GM19239 (cell line): Measurements from ENCODE around the gene NAV3.

ENCODE experiments used
- DNase-seq: peaks from one replicate; pipeline ENCODE4 v3.0.0; 2011; ENCODE audit warnings: low spot score; ENCODE audit not compliant: insufficient read length
- FAIRE-seq: peaks from 2 replicates; lab custom pipeline; 2011; peaks lifted over from hg19 to GRCh38; lab: Jason Lieb, UNC

Gene NAV3

DNA sequence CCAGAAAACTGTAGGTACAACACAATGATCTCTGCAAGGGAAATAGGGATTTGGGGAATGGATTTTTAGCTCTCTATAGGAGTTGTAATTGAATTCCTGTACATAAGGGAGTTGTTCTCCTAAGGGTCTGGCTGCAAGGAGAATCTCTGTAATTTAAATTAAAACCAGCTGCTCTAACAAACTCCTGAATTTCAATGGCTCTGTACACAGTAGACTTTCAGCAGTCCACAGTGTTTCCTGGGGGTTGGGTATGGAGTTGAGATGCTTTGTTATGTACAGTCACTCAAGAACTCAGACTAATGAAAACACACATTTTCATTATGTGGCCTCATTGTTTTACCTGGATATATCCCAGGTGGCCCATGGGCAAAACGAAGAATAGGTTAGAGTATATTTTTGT lies 93.2 kb downstream of the NAV3 start:
- no peak for FAIRE-seq

DNA sequence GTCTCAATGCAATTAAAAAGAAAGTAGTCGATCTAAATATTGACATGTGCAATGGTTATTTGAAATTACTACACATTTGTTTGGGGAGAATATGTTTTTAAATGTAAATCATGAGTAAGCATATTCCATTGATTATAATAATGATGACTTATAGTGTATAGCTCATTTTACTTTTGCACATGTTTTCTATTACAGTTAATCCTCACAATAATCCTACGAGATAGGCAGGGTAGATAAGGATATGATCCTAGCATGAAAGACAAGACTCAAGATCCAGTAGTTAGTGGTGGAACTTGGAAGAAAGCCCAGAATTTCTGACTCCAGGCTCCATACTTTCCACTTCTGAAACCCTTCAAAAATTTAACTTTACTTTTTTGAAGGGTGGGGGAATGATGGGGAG lies 94.0 kb downstream of the NAV3 start:
- FAIRE-seq (no peak), DNase-seq (no peak)

More for the DNA sequence above, 93.2 kb downstream of the NAV3 start:
- DNase-seq, result no peak

DNA sequence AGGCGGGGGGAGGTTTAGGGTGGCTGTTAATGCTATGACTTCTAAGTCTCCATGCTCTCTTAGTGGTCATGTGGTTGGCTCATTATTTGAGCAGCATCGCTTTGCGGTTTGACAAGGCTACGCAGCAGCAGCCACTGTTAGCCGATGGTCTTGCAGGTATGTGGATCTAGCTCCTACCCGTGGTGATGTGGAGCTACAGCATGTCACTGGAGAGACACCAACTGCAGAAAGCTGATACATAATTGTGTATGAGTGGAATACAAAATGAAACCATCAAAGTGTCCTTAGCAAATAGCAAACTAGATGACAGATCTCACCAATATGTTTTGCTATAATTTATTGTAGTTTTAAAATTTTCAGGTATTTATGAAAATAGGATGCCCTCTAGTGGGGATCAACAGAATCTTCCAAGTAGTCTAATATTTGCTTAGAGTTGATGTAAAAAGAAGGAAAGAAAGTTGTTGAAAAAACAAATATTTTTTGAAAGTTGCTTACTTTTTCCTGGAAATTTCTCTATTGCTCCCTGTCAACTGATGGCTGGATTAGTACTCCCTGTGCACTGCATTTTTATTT lies 94.9 kb downstream of the NAV3 start:
- DNase-seq, result peak; percentile 17
- peak; percentile 96 for FAIRE-seq

DNA sequence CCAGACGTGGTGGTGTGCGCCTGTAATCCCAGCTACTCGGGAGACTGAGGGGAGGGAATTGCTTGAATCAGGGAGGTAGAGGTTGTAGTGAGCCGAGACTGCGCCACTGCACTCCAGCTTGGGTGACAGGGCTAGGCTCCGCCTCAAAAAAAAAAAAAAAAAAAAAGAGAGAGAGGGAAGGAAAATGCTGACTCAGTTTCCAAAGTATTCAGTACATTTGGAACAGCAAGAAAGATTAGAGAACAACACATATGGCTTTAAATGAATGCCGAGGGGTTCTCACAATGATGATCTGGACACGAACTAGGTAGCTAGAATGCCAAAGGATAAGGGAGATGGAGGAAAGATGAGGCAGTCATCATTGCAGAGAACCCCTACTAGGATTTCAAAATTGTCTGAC lies 97.4 kb downstream of the NAV3 start:
- FAIRE-seq (no peak), DNase-seq (no peak)

DNA sequence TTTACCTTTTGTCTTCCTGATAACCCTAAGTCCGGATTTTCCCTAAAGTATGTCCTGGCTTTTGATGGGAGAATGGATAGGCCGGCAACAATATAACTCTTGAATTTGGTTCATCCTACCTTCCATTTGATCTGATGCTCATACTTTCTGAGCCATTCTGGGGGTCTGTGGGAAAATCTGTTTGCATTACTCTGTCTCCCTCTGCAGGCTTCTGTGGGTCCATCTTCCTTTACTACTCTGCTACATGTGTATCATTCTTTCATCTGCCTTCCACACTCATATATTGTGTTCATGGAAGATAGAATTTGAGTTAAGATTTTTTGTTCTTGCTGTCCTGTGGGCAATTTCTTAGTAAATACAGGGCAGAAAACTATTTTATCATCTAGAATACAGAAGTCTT lies 101.5 kb downstream of the NAV3 start:
- DNase-seq (no peak), FAIRE-seq (no peak)

DNA sequence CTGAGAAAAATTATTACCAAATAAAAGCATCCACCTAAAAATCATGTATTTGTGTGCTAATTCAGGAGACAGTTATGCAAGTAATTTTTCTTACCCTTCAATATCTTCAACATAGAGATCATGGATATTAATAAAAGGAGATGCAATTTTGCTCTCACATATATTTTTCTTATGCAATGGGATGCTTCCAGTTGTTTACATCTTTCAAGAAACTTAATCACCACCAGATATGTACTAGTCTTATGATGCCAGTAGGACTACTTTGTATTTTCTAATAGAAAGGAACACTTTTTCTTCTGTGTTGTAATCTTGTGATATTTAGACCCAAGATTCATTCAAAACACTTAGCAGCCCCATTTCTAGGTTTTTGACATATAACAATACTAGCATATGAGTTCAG lies 107.6 kb downstream of the NAV3 start:
- no peak for FAIRE-seq
- DNase-seq, result no peak

DNA sequence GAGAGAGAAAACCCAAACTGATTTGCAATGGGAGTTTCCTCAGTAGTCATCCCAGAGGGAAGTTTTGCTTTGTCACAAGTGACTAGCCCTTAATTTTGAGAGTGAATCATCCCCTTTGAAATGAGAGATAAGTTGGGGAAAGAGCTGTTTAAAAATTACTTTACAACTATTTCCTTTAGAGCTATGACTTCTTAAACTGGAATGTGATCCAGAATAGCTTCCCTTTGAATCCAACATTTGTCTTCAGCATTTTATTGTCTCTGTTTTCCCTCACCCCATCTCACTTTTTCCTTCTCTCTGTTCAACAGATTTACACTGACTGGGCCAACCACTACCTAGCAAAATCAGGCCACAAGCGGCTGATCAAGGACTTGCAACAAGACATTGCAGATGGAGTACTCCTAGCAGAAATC lies 109.3 kb downstream of the NAV3 start:
- no peak for DNase-seq
- FAIRE-seq, result no peak

DNA sequence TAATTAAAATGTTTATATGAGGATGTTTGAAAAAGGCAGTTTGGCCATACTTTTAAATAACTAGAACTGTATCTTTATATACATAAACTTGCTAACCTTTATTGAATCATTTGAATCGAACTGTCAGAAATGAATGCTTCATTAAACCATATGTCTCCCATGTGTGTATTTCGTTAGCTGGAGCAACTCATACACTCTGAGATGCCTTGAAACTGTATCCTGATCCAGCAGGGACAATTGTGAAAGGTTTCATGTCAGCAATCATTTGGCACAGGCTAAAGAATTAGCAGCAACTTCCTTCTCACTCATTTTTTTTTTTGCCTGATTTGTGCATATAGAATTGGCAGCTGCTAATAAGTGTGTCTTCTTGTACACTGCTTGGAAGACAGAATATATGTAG lies 109.9 kb downstream of the NAV3 start:
- FAIRE-seq (no peak), DNase-seq (no peak)

DNA sequence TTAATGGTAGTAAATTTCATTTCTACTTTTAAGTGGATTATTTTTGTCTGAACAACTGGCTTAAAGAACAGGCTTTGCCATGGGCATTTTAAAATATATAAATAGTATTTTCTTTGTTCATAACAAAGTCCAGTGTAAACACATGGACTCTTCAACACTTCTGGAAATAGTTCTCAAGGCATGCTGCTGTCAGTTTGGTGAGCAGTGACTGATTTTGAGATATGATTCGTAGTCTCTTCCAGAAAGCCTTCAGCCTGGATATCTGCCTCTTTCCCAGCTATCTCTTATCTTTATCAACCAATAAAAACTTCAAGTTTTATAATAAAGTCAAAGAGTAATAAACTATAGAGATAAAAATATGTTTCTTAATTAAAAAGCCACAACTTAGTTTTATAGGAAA lies 110.7 kb downstream of the NAV3 start:
- no peak for DNase-seq
- no peak for FAIRE-seq

DNA sequence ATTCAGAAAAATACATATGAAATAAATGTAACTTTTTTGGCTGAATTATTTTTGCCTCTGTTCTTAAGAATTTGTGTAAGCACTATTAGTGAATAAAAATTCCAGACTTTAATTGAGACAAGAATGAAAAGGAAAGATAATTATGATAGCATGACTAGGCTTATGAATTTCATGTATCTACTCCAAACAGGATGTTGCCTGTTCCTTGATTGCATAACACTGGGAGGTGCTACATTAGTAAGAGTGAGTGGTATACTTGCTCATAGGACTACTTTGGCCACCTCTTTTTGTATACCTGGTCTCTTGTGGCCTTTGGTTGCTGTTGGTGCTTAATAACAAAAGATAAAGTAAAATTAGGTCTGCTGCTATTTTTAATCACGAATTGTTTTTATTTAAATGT lies 112.8 kb downstream of the NAV3 start:
- DNase-seq (no peak), FAIRE-seq (no peak)

DNA sequence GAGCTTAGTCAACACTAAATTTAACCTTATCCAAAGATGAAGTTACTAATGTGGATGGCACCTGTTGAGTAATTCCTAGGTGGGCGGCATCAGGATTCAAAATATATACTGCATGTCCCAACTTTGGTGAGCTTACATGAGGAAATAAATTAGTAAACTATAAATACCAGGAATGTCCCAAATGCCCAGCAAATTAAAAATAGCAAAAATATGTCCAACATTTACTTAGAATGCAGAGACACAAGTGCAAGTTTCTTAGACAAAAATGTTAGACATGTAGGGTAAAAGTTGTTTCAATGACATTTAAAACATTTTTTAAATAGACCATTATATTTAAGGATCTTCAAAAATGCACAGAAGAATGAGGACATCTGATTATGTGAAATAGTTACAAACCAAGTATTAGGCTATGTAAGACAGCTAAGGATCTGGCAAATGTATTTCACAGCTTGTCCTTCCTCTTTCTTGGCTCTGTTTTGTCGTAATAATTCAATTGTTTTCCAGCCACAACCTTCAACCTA lies 115.9 kb downstream of the NAV3 start:
- no peak for DNase-seq
- no peak for FAIRE-seq

DNA sequence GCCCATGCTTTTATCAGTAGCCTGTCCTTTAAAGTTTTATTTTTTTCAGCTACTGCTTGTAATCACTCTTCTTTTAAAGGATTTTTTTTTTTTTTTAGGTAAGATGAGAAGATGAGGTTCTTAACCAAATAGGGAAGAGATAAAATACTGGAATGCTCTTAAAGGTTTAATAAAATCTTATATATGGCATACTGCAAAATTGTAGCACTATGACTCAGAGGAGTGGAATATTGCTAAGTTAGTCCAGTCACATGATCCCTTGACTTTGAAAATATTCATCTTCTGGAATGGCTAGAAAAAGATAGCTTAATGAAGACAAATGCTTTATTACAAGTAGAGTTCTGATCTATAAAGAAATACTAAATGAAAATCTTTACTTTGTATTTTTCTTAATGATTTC lies 116.6 kb downstream of the NAV3 start:
- no peak for FAIRE-seq
- no peak for DNase-seq

DNA sequence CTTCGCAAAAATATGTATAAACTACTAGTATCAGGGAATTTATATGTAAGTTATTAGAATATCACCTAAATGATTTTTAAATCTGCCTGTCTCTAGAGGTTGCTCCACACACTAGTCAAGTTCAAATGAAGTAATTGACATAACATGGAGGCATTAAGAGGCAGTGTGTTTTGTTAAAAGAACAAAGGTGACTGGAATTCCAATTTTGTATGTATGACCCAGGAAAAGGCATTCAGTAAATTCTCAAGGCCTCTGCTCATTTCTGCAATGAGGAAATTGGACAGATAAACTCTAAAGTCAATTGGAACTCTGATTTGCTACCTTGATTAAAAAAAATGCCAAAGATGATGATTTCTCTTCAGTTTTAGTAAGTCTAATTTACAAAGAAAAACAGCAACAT lies 117.1 kb downstream of the NAV3 start:
- DNase-seq, result no peak
- FAIRE-seq, result no peak

DNA sequence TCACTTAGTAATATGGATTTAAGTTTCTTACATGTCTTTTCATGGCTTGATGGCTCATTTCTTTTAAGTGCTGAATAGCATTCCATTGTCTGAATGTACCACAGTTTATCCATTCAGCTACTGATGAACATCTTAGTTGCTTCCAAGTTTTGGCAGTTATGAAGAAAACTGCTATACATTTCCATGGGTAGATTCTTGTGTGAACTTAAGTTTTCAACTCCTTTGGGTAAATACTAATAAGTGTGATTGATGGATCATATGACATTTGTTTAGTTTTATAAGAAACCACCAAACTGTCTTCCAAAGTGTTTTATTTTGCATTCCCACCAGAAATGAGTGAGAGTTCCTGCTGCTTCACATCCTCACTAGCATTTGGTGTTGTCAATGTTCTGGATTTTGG lies 119.2 kb downstream of the NAV3 start:
- FAIRE-seq (no peak), DNase-seq (no peak)

DNA sequence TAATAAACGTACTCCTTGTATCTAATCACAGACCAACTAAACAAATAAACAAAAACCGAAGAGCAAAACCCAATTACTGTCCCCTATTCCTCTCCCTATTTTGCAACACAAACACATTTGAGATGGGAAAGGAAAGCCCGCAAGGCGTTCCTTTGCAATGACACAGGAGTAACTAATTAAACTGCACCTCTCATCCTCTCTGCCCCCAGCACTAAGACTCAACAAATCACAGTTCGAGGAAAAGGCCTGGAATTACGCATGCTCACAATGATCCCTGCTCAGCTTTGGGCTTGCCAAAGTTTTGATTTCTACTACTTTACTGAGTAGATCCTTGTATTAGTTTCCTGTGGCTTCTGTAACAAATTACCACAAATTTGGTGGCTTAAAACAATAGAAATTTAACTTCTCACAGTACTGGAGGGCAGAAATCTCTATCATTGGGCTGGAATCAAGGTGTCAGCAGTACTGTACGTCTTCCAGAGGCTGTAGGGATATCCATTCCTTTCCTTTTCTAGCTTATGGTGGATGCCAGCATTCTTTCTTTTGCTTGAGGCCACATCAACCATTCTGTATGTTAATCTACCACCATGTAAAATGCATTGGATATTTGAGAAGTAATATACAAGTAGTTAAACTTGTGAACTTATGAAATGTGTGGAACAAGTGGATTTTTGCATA lies 123.0 kb downstream of the NAV3 start:
- FAIRE-seq, result no peak
- no peak for DNase-seq

DNA sequence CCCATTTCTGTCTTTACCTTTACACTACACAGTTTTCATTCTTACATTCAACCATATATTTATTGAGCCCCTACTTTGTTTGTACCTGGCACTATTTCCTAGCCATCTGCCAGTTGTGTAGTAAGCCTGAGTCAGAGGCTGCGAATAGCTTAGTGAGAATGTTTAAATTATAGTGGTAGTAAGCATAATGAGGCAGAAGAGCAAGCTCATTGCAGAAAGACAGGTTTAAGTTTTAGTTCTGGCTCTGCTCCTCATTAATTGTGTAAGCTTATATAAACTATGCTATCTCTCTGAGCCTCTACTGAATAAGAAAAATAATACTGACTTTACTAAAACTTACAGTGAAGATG lies 123.5 kb downstream of the NAV3 start:
- DNase-seq (no peak), FAIRE-seq (no peak)

DNA sequence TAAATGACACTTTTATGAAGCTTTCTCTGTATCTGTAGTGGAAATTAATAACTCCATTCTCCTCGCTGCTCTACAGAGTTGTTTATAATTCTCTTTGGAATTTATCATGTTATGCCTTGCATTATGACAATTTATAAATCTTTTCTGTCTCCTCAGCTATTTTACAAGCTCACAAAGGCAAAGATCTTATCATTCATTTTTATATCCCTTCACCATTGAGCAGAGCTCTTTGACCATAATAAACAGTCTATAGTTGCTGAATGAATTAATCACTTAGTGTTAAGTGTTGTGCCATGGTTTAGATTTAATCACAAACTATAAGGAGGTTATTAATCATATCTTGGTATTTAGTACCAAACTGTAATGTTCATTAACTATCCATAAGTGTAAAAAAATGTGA lies 126.4 kb downstream of the NAV3 start:
- FAIRE-seq (no peak), DNase-seq (no peak)

DNA sequence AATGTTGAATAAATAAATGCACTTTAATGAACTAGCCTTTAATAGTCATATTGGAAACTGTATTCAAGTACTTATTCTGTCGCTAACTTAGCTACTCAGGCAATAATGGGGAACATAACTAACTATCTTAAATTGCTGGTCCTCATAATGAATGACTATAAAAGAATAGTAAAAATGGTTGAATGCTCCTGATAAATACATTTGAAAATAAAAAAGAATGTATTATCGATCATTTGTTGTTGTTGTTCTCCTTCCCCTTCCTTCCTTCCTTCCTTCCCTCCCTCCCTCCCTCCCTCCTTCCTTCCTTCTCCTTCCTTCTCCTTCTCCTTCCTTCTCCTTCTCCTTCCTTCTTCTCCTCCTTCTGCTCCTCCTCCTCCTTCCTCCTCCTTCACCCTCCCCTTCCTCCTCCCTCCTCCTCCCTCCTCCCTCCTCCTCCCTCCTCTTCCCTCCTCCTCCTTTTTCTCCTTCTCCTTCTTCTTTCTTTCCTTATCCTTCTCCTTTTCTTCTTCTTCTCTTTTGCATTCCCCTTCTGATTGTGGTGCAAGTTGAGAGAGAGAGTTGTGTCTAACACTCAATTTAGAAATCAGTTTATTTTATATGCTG lies 133.0 kb downstream of the NAV3 start:
- no peak for DNase-seq
- no peak for FAIRE-seq

DNA sequence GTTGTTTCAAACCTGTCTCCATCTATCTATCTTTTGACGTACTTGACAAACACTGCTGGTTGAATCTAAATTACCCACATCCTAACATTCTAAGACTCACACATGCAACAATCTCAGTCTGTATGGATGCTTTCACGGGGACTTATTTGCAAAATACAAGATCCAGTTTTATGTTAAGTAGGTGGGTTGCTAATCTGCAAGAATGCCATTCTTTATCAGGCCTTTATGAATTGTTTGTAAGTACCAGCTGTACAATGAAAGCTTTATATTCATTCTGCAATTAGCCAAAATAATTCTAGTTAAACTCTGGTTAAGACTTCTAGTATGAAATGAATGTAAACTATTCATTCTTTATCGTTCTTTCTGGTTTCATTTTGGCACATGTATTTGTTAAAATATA lies 135.1 kb downstream of the NAV3 start:
- no peak for DNase-seq
- no peak for FAIRE-seq

DNA sequence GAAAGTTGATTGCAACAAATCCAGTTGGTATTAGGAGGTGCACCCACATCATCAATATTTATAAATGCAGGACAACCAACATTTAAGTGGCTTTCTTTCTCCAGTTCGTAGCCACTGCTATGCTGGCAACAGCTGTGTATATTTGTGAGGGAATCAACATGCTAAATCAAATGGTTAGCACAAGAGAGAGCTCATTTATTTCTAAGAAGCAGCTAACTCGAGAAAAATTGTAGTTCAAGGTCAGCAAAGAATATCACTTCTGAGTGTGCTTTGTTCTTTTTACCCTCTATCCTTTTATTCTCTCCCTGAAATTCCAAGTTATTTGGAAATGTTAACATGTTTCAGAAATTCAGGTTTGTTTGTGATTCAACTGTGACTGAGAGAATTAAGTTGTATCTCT lies 137.3 kb downstream of the NAV3 start:
- DNase-seq, result no peak
- FAIRE-seq, result no peak

DNA sequence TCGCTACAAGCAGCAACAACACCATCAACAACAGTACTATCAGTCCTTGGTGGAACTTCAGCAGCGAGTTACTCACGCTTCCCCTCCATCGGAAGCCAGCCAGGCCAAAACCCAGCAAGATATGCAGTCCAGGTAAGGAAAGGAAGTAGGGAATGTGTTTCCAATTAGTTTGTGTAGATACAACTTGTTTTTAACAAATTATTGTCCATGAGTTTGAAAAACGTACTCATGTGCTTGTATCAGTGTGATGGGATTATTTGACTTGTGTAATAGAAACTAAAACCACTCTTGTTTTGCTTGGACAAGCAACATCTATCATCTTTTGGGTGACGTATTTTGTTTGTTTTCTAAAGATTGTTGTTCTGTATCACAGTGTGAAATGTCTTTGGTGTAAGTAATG lies 137.9 kb downstream of the NAV3 start:
- FAIRE-seq (no peak), DNase-seq (no peak)

DNA sequence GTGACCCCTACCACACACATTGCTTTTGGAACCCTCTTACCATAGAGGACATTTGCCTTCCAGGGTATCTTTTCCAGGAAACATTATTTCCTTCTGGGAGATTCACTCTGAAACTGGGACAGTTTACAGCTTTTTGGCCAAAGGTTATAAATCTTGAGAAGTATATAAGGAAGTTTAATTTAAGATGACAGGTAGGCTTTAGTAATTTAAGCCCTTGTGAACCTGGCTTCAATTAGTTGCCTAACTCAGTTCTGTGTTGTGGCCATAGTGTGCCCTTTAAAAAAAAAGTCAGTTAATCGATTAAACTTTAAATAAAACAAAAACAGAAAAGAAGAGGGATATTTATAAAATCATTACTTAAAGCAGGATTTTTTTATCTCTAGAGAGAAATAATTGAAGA lies 142.9 kb downstream of the NAV3 start:
- FAIRE-seq (no peak), DNase-seq (no peak)
